Fibroblast of villous mesenchyme (primary cell): ENCODE data around the gene ABHD6. TPM values are rescaled to one million over a fixed set of nuclear protein-coding genes. Genes with fewer than 3 reads are reported as not detected.

ENCODE experiments used
- DNase-seq: peaks from one replicate; pipeline ENCODE4 v3.0.0-alpha.2; 2010; ENCODE audit warnings: low read depth
- H3K4me3 ChIP-seq: 2 replicates; pipeline ENCODE4 v1.5.1; 2011; ENCODE audit warnings: low read depth, mild to moderate bottlenecking, low read length
- total RNA-seq: library from RNA; depleted of rRNA; stranded (reverse); fragments of >200 nt; gene quantifications from 2 replicates; pipeline ENCODE4 v1.2.3, GENCODE V29; 2012
- TF ChIP-seq, protein P1 (sequence below): IDR thresholded peaks from 2 replicates; pipeline ENCODE4 v1.5.1; 2012; ENCODE audit warnings: low read depth, mild to moderate bottlenecking, low read length; ENCODE audit not compliant: insufficient read depth

Gene ABHD6
- total RNA-seq, 1 donor = 9.9 TPM

DNA sequence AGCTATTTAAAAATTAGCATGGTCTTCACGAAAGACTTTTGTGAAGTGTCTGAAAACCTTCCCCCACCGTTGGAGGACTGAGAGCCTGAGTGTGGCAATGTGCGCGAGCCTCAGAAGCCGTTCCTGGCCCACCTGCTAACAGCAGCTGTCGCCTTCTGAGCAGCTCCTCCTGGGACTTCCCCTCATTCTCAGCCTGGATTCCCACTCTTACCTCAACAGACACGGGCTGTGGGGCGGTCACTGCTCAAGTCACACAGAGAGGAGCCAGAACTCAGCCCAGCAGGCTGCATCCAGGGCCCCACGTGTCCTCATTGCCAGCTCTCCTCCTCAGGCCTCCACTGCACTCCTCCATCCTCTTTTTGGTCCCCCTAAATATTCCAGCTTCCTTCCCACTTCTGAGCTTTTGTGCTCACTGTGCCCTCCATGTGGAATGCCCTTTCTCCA, 34.7 kb upstream of the ABHD6 start:
- H3K4me3 ChIP-seq = no peak overlapping the region
- TF ChIP-seq, protein P1, sequence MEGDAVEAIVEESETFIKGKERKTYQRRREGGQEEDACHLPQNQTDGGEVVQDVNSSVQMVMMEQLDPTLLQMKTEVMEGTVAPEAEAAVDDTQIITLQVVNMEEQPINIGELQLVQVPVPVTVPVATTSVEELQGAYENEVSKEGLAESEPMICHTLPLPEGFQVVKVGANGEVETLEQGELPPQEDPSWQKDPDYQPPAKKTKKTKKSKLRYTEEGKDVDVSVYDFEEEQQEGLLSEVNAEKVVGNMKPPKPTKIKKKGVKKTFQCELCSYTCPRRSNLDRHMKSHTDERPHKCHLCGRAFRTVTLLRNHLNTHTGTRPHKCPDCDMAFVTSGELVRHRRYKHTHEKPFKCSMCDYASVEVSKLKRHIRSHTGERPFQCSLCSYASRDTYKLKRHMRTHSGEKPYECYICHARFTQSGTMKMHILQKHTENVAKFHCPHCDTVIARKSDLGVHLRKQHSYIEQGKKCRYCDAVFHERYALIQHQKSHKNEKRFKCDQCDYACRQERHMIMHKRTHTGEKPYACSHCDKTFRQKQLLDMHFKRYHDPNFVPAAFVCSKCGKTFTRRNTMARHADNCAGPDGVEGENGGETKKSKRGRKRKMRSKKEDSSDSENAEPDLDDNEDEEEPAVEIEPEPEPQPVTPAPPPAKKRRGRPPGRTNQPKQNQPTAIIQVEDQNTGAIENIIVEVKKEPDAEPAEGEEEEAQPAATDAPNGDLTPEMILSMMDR = no peak
- no peak for DNase-seq

DNA sequence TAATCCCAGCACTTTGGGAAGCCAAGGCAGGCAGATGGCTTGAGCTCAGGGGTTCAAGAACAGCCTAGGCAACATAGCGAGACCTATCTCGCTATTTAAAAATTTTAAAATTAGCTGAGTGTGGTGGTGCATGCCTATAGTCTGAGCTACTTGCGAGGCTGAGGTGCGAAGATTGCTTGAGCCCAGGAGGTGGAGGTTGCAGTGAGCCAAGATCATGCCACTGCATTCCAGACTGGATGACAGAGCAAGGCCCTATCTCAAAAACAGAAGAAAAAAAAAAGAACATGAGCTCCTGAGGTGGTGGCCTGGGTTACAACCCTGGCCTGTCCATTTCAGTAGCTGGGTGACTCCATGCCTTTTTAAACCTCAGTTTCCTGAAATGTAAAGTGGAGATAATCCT, 34.1 kb upstream of the ABHD6 start:
- TF ChIP-seq, protein P1 = no peak
- DNase-seq = no peak
- no peak overlapping the region for H3K4me3 ChIP-seq

DNA sequence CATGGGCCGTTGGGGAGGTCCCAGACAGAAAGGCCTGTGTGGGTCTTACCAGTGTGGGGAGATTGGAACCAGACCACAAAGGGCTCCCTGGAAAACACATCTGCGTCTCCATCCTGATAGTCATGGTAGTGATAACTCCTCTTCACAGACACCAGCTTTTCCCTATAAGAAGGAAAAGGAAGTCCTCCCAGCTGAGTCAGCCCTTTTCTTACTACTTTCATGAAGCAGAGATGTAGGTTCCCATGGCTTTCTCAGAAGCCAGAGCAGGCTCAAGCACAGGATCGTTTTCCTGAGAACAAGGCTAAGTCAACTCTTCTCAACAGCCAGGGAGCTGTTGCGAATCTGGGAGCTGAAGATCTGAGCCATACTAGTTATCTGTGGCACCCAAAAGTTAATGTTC, 32.9 kb upstream of the ABHD6 start:
- TF ChIP-seq, protein P1 = no peak
- H3K4me3 ChIP-seq = no peak overlapping the region
- no peak for DNase-seq

DNA sequence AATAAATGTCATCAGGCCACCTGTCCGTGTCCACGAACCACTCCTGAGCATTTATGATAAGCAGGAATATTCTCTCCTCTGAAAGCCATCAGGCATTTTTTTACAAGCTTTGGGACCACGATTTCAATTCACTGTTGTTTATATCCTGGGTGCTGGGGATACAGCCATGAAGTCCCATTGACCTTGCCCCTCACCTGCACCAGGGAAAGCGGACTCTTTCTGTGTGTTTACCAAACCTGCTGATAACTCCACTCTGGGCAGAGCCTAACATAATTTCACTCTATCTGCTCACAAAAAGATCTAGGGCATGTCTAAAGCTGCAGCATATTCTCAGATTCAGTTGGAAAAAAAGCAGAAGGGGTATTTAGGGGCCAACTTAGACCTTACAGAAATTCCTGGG, 31.6 kb upstream of the ABHD6 start:
- TF ChIP-seq, protein P1 = no peak
- H3K4me3 ChIP-seq = no peak overlapping the region
- no peak for DNase-seq

DNA sequence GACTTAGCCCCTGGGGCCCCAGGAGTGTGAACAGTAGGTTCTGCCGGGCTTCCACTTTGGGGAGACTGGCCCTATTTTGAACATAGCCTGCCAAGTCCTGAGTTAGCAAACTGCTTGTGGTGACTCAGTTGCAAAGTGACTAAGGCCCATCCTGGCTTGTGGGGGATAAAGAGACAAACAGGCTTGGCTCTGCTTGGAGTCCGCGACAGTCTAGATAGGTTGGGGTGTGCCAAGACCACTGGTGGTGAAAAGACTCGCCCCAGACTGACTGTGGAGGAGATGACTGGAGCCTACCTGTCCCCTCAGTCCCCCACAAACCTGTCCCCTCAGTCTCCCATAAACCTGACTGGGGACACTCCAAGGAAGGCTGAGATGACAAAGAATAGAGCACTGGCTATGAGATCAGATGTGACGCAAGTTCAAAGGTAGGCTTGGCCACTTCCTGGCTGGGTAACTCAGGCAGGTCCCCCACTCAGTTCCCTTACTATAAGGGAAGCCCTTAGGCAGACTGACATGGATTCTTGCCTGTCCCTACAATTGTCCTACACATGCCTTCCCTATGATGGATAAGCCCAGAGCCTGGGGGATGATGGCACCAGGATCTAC, 31.1 kb upstream of the ABHD6 start:
- no peak overlapping the region for H3K4me3 ChIP-seq
- TF ChIP-seq, protein P1 = no peak
- no peak for DNase-seq

DNA sequence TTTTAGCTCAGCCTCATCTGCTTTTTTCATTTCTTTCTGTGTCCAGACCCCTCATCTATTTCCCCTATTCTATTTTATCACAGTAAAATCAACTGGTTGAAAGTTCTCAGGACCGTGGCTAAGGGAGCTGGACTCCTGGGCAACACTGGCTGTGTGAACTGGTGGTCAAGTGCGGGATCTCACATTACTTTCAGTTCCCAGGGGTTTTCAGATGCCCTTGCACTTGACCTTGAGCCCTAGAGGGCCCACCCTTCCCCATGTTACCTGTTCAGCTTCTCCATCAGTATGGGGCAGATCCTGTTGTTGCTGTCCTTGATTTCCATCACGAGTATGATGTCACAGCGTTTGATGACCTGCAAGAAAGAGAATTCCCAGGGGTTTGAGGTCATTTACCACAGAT, 29.6 kb upstream of the ABHD6 start:
- DNase-seq = no peak
- TF ChIP-seq, protein P1 = no peak

DNA sequence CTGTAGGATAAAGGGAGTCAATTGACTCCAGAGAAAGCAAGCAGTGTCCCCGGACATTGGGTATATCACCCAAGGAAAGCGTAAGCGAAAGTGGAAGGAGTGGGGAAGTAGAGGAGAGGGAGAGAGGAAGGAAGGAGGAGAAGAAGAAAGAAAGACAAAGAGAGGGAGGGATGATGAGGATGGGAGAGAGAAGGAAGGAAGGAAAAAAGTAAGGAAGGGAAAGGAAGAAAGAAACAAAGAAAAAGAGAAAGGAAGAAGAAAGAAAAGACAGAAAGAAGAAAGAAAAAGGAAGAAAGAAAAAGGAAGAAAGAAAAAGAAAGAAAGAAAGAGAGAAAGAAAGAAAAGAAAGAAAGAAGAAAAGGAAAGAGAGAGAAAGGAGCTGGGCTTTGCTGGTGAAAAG, 27.7 kb upstream of the ABHD6 start:
- H3K4me3 ChIP-seq = no peak overlapping the region
- TF ChIP-seq, protein P1 = no peak
- no peak for DNase-seq

More for the DNA sequence above, 29.6 kb upstream of the ABHD6 start:
- H3K4me3 ChIP-seq = no peak overlapping the region
